Effector CD8-positive, alpha-beta T cell (primary cell): Measurements from ENCODE around the gene RAD51B.
"Not testable (repeated sequence)": the region's sequence is repeated elsewhere in the genome, so short reads cannot be mapped to it uniquely, and the experiment has no call there.

Source experiments
- DNase-seq: peaks from one replicate; lab custom pipeline; 2025; lab: John Stamatoyannopoulos, UW

The RAD51B gene

DNA sequence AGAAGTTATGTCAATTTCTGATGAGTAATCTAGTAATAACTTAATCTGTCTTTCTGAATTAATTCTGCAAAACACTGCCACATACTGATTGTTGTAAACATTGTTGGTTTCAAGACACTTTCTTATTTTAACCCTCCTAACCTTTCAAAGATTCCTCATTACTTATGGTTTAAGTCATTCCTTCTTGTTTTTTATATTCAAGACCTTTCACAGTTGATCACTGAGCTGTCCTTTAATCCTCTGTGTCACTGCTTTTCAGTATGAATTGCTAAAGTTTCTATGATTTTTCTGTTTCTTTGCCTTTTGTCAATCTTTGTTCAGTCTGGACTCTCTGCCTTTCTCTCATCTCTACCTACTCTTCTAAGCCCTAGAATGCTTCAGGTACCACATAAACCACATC, 164.7 kb downstream of the RAD51B start:
- DNase-seq, result no peak

DNA sequence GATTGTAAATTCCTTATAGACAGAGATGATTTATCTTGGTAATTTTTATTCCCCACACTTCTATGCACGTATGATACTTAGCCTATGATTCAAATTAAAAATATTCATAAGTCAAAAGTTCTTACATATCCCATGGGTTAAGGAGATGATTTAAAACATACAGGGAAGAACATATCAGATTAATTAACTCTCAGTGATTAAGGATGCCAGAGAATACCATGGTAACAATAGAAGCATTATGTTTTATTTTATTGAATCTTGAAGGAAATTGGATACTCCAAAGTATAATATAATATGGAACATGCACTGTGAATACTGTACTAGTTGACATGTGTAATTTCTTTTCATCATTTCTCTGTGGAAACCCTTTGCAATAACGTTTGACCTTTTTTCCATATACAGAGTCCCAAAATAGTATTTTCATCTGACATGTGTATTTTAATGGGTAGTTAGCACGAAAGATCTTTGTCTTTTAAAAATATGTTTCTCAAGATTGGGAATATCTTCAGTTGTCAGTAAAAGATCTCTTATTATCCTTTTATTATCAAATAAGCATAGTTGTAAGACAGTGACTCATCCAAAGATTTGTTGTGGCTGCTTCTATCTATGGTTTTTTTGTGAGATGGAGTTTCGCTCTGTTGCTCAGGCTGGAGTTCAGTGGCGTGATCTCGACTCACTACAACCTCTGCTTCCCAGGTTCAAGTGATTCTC, 166.7 kb downstream of the RAD51B start:
- DNase-seq, result no peak

GRCh38 chr14:67987606-67988005, 168.0 kb downstream of the RAD51B start:
- DNase-seq, result no peak

DNA sequence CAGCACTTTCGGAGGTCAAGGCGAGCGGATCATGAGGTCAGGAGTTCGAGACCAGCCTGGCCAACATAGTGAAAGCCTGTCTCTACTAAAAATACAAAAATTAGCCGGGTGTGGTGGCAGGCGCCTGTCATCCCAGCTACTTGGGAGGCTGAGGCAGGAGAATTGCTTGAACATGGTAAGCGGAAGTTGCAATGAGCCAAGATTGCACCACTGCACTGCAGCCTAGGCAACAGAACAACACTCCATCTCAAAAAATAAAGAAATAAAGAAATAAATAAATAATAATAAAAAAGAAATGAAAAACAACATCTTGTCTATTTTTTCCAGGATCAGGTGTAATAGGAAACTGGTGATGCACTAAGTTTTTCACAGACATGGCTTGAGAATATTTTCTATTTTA, 168.6 kb downstream of the RAD51B start:
- DNase-seq, result not testable (repeated sequence)

DNA sequence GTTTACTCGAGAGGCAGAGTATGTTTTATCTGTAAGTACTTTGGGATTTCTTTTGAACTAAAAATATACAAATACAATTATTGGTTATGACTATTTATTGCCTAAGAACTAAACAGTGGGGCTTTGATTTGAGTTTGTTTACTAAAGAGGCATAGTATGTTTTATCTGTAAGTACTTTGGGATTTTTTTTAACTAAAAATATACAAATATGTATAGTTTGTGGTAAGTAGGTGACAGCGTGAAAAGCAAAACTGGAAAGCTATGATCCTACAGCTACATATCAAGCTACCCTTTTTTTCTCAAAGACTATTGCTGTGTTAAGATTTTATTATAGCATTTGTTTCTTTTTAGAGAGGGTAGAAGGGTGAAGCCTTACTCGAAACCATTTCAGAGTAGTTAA, 171.0 kb downstream of the RAD51B start:
- no peak for DNase-seq

DNA sequence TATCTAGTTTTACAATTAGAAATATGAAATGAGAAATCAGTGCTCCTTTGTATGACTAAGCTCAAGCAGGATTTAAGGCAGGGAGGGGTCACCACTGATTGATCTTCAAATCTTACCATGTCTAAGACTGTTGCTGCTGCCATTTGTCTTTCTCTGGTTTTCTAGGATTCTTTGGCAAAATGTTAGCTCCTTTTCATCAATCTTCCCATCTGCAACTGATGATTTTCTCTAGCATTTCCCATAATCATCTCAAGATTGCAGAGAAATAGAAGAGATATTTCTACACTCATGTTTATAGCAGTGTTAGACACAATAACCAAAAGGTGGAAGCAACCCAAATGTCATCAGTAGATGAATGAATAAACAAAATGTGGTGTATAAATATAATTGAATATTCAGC, 175.0 kb downstream of the RAD51B start:
- DNase-seq, result no peak

DNA sequence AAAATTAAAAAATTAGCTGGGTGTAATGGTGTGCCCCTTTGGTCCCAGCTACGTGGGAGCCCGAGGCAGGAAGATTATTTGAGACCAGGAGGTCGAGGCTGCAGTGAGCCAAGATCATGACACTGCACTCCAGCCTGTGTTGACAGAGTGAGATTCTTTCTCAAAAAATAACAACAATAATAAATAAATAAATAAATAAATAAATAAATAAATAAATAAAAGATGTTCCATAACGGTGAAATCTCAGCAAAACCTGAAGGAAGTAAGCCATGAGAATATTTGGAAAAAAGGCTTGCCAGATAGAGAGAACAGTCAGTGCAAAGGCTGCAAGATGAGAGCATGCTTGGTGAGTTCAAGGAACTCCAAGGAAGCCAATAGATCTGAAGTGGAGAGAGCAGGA, 176.7 kb downstream of the RAD51B start:
- no peak for DNase-seq

- no peak for DNase-seq
These were observed 179.3 kb downstream of the RAD51B start for GRCh38 chr14:67998834-67999233.

DNA sequence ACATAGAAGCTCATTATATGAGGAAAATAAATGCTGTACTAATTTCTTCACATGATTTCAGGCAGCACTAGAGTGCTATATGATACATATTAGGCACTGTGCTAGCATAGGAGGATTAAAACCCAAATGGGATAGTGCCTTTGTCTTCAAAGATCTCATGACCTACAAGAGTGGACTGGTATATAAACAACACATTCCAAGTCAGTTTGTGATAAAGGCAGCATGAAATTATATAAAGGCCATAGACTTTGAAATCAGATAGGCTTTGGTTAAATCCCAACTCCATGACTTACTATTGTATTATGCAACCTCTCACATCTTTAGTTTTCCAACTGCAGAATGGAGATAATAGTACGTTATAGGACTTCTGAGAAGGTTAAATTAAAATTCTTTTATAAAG, 179.7 kb downstream of the RAD51B start:
- DNase-seq, result no peak

DNA sequence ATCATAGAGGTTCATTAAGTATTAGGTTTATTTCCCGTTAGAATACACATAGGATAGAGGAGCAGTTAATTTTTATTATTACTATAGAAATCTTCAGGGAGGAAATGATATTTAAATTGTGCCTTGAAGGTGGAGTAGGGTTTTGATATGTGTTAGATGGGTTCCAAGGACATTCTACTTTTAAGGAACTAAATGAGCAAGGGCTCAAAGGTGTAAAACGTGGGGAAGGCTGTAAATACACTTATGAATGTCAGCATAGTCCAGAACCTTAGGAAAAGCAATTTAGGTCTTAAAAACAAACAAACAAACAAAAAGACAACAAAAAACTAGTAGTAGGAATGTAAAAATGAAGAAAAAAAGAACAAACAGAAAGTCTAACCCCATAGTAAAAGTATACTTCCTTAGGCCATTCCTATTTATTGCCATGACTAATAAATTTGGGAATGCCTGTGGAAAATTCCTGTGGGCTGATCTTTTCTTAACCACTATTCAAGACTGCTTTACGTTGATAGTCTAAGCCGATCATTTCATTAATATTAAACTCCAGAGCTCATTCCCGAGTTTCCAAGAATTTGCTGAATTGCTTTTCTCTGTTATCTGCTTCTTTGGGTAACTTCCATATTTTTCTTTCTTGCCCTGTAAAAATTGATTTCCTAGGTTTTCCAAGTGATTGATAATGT, 180.3 kb downstream of the RAD51B start:
- DNase-seq, result no peak

DNA sequence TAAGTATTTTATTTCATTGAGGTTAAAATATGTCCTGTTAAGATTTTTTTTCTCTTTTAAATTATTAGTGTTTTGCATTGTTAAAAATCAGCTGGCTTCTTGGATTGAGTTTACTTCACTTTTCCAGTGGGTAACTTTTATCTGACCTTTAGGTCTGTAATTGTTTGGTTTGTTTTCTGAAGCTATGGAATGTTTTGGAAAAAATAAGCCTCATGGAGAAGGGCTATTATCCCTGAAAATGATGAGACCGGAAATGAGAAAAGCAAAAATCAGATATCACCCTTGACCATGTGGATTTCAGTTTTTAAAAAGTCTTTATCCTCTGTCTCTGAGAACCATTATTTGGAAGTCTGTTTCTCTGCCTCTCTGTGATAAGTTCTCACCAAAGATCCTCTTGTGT, 180.9 kb downstream of the RAD51B start:
- DNase-seq, result no peak

DNA sequence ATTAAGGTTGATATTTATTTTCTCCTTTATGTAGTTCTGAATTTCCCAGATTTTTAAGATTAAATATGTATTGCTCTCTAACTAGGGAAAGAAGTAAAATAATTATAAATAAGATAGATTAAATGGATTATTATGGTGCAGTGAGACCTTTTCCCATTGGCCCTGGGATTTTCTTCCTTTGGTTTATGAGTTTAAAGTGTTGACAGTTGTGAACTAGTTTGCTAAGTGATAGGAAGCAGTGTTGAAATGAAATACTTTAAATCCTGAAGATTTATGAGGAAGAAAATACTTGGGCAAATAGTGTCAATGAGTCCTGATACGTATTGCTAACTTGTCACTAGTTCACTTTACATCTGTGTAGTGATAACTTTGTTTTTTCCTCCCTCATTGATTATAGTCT, 188.9 kb downstream of the RAD51B start:
- no peak for DNase-seq

- DNase-seq, result no peak
These were observed 191.9 kb downstream of the RAD51B start for GRCh38 chr14:68011406-68012028.

DNA sequence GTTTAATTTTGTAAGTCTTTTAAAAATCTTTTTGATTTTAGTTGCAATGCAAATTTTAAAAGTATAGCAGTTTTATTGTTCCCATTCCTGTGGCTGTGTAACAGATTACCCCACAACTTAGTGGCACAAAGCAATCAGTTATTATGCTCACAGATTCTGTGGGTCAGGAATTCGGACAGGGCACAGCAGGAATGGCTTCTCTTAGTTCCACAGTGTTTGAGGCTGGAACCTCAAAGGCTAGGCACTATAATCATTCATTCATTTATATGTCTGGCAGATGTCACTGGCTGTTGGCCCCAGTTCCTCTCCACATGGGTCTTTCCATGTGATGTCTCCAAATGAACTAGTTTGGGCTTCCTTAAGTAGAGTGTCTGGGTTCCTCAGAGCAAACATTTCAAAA, 193.3 kb downstream of the RAD51B start:
- DNase-seq, result no peak

DNA sequence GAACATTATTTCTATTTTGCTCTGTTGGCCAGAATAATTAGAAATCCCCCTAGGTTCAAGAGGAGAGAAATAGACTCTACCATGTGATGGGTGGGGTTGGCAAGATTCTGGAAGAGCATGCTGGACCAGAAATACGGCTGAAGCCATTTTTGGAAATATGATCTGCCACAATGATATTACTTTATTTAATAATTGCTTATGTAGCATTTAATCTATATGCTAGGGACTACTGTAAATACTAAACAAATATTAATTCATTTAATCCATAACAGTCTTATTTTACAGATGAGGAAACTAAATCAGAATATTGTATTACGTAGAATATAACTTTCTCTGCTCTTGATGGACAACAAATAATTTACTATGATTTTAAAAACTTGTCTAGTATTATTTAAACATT, 193.7 kb downstream of the RAD51B start:
- DNase-seq, result no peak

DNA sequence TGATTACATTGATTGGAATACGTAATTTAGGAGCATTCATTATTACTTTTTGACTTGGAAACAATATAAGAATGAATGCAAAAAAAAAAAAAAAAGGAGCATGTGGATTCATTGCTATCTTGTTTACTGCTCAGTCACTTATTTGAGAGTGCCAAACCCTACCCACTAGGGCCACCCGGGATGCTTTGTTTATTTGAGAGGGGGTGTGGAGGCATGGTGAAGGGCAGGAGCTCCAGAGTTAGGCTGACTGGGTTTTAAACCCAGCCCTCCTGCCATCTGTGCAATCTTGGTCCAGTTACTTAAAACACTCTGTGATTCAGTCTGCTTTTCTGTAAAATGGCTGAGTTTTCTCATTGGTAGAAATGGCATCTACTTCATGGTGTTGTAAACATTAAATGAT, 195.2 kb downstream of the RAD51B start:
- DNase-seq, result no peak

- no peak for DNase-seq
These were observed 196.0 kb downstream of the RAD51B start for GRCh38 chr14:68015356-68016254.

DNA sequence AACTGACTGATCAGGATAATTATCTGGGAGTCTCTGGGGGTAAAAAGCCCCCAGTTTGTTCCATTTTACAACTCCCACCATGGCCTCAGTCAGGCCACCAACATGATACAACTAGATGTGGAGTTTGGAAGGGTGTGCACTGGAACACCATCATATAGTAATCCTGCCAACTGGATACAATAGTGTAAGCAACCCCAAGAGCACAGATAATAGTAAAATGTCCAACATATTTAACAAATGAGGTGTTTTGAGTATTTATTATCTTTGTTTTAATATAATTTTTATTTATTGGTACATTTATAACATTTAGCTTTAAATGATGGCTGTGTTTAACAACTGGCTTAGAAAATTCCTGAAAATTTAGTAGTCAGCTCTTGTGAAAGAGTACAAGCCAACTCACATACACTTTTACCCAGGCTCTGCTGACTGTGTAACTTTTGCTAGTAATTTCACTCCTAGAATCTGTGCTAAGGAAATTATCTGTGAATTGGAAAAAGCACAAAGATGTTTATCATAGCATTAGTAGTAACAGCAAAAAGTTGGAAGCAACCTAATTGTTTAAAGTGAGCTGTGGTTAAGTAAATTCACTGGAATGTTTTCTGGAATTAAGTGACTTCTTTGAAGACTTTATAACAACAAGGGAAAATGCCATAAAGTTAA, 196.8 kb downstream of the RAD51B start:
- no peak for DNase-seq

DNA sequence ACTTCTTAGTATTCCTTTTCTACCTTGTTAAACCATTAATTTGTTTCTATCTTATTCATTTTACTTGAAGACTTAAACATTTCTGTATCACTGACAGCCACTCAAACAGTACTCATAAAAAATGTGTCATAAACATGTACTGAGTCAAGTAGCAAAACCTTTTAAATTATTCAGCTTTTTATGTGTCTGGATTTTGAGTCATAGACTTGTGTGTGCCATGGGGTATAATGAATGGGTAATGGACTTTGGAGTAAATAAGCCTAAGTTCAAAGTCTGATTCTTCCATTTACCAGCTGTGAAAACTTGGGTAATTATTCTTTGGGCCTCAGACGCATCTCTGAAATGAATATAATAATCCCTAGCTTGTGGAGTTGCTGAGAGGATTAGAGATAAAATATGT, 199.0 kb downstream of the RAD51B start:
- DNase-seq, result no peak

DNA sequence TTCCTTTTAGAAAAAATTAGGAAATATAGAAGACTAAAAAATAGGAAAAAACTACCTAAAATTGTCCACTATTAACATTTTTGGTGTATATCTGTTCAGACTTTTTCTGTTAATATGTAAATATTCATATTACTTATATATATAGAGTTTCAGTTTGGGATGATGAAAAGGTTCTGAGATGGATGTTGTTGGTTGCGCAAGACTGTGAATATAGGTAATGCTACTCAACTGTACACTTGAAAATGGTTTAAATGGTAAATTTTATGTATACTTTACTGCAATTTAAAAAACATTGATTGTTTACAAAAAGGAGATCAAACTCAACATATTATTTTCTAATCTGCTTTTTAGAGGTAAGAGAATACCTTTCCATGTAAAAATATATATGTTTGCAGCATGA, 200.9 kb downstream of the RAD51B start:
- no peak for DNase-seq

DNA sequence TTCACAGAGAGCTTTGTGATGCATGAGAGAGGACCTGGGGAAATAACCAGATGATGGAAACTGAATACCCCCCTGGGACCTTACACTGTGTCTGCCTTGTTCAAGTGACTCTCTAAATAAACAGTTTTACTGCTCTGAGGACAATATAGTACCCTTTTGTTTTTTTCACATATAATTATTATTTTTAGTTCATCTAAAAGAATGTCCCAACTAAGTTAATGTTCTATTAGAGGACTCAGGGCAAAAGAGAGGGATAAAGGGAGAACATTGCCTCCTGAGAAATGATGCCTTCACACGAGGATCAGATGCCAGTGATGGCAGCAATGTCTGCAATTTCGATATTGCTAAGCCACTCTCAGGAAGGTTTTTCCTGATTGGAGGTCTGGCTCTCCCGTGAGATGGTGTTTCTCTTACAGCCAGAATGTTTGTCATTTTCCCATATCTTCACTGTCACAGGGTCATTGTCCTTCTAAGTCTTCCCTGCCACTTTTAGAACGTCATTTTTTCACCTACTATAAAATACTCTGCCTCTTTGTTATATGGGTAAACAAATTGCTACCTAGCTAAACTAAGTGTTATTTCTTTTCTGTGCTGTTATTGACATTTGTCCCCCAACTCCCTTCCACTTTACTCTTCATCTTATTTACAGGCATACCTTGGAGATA, 201.6 kb downstream of the RAD51B start:
- DNase-seq, result no peak
